Hepatocyte (in vitro differentiated cells): ENCODE data around the gene KPNB1.

Experiments
- CTCF ChIP-seq: fragments of 200-600 bp; sonication (generic); IDR thresholded peaks from 2 replicates; pipeline ENCODE4 v1.5.1; 2016; ENCODE audit warnings: antibody characterized with exemption, mild to moderate bottlenecking; ENCODE audit not compliant: poor library complexity
- EZH2phosphoT487 ChIP-seq: fragments of 200-600 bp; sonication (generic); IDR thresholded peaks from one replicate; pipeline ENCODE4 v1.6.1; 2018; ENCODE audit warnings: antibody characterized with exemption, mild to moderate bottlenecking, low read depth, moderate library complexity; ENCODE audit not compliant: unreplicated experiment, severe bottlenecking

GRCh38 chr17:47727704-47728036 is 78.0 kb downstream of the KPNB1 start:
- no peak for TF ChIP-seq EZH2phosphoT487
- TF ChIP-seq CTCF = no peak
